Activated naive CD4-positive, alpha-beta T cell treated with Interleukin-2 at 50 U/mL for 16 hours (primary cell): ENCODE data around the gene VSIR.
A peak's percentile ranks its signal among the peaks of the same experiment; 100 is the strongest.

Experiments used
- DNase-seq: peaks from one replicate; pipeline ENCODE4 v3.0.0-alpha.2; 2020

The VSIR gene

DNA sequence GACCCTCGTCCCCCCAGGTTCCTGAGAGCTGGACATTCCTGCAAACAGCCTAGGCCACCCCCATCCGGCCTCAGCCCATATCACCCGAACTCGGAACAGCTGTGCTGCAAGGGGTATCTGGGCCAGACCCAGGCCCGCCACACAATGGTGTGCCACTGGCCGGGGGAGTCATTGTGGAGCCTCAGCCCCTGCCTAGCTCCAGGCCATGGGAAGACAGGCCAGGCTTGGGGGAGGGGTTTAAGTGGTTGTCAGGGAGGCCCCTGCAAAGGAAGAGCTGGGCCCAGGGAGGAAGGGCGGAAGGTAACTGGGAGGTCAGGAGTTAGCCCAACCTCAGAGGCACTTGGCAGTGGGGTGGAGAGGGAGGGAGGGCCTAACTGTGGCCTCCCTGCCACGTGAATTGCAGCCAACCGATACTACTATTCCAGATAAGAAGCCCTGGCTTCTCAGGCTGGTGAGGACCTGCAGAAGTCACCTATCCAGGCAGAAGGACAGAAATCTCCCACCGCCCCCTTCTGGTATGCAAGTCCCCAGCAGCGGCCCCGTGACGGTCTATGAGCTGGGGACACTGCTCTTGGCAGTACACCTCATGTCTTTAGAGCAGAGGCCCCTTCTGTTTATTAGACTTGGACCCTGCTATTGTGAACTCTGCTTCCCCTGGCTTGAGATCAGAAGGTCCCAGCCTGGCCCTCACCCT, 26.8 kb downstream of the VSIR start:
- no peak for DNase-seq

- no peak for DNase-seq
Observed at GRCh38 chr10:71745664-71746250, 27.6 kb downstream of the VSIR start.

GRCh38 chr10:71744897-71745663, 28.2 kb downstream of the VSIR start:
- no peak for DNase-seq

DNA sequence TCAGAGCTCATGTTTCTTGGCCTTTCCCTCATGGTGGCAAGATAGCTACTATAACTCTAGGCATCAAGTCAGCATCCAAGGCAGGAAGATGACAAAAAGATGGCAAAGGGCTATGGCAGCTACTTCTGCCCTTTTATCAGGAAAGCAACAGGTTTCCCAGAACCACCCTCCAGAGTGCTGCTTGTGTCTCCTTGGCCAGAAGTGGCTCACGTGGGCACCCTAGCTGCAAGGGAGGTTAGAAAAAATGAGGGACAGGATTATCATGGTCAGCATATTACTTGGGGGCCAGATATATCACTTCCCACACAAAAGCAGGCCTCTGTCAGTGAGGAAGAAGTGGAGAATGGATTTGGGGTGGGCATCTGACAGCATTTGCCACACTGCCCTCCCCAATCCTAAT, 29.5 kb downstream of the VSIR start:
- DNase-seq: no peak

DNA sequence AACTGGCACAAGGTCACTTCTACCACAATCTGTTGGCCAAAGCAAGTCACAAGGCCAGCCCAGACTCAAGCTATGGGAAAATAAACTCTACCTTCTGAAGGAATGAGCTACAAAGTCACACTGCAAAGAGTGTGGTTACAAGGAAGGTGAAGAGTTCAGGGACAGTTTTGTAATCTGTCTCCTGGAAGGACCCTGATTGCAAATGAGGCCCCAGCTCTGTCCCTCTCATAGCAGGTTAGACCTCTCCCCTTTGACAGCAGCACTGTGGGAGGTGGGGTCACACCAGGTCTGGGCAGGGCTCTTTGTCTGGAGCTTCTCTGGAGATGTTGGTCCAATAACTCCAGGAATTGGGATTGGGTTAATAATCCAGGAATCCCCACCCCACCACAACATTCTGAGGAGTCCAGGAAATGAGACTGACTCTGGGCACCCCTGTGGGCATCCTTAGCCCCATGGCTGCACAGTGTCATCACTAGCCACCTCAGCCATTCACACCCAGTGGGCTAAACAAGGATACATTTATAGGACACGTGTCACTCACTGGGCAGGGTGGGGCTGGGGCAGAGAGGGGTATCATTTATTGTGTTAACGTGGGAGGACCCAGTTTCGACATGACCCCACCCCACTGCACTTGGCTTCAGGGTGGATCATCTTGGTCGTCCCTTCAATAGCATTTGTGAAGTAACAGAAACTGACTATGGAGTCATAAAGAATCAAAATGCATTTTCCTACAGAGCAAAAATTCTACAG, 30.1 kb downstream of the VSIR start:
- DNase-seq: no peak

DNA sequence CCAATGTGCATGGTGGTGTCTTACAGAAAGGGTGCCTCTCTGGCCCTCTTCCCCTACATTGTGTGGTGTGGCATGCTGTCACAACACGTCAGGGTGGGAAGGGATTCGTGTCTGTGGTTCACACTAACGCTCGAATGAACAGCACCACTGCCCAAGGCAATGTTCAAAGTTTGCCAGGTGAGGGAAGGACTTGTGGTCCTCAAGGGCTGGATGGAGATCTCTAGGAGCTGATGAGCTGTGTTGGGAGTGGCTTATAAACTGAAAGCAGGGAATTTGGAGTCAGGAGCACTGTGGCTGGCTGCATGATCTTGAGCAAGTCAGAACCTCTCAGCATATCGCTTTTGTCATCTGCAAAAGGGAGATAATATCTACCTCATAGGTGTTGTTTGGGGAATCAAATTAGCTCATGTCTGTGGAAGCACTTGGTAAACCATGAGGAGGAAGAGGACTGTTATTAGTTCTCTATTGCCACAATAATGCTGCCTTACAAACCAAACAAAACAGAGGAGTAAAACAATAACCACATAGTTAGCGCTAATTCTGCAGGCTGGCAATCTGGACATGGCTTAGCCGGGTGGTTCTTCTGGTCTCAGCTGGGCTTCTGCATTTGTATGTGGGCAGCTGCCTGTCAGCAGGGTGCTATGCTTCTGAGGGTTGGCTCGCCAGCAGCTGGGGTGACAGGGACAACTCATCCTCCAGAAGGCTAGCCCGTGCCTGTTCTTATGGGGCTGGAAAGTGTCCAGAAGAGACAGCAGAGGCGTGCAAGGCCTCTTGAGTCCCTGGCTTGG, 30.8 kb downstream of the VSIR start:
- peak; percentile 17 for DNase-seq

- DNase-seq: no peak
Observed at GRCh38 chr10:71741671-71742070, 31.6 kb downstream of the VSIR start.

DNA sequence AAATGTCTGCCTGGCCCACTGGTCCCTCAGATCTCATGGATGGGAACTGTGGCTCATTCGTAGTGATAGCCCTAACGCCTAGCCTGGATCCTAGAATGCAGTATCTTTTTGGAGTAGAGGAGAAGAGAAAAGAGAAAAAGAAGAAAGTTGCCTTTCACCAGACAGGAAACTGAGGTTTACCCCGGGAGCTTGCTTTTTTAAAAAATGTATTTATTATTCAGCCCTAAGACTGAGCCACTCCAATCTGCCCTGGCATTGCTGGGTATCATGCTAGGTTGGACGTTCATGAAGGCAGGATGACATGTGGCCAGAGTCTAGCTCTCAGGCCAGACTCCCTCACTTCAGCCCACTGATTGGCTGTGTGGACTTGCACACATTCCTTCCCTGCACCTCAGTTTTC, 32.3 kb downstream of the VSIR start:
- no peak for DNase-seq

DNA sequence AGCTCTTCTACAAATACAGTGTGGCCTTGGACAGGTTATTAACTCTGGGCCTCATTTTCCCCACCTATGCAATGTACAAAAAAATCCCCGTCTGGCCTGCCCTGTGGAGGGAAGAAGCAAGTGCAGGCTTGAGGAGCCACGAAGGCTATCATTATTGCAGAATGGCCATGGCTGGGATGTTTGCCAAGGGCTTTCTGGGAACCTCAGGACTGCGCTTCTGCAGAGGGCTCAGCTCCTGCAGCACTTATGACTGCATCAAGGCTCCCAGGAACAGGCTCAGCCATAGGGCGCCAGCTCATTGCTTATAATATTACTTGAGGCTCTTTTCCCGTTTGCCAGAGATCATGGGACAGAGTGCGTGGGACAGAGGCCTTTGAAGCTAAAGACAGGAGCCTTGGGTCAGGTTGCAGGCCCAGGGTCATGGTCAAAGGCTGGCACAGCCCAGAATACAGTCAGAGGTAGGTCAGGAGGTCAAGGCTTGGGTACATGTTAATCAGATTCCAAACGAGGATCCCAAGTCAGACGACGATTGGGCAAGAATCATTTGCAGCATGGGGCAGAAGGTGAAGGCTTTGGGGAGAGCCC, 33.2 kb downstream of the VSIR start:
- DNase-seq: peak; percentile 2

GRCh38 chr10:71739358-71739900, 33.9 kb downstream of the VSIR start:
- DNase-seq: no peak

- DNase-seq: no peak
Observed at GRCh38 chr10:71737834-71738197, 35.5 kb downstream of the VSIR start.

- DNase-seq: peak; percentile 43
Observed at GRCh38 chr10:71737001-71737833, 36.1 kb downstream of the VSIR start.

DNA sequence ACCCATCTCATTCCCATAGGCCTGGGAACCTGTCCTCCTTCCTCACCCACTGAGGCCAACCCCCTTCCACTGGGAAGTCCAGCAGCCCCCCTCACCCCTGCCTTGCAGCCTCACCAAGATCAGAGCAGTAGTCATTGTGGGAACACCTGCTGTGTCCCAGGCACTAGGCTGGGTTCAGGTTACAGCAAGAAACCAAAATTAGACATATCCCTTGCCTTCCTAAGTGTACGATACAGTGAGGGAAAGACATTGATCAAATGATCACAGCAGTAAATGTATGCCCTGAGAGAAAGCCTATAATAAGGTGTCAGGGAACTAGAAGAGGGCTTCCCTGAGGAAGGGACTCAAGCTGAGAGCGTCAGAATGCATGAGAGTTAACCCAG, 36.8 kb downstream of the VSIR start:
- no peak for DNase-seq

- DNase-seq: peak; percentile 52
Observed at GRCh38 chr10:71735709-71736569, 37.4 kb downstream of the VSIR start.

DNA sequence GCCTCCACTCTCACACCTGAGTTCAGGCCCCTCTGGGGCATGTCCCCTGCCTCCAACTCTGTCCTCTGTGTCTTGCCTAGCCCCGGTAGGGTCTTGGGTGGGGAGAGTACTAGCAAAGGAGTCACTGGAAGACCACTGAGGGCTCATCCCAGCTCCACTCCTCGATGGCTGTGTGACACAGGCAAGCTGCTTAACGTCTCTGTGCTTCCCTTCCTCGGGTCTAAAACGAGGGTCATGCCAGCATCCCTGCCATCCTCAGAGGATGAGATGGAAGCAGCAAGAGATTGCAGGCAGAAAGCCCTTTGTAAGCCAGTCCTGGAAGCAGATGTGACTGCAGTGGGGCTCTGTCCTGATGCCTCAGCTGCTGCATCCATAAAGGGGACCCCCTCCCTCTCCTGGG, 38.5 kb downstream of the VSIR start:
- no peak for DNase-seq

DNA sequence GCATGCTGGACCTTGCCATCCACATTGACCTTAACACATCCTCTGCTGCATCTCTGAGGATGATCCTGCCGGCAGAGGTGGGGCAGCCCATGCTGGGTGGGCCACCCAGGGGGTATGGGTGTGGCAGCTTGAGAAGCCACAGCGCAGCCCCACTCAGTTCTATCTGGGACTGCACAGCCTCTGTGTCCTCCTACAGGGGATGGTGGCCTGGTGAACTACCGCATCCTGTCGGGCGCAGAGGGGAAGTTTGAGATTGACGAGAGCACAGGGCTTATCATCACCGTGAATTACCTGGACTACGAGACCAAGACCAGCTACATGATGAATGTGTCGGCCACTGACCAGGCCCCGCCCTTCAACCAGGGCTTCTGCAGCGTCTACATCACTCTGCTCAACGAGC, 41.5 kb downstream of the VSIR start:
- DNase-seq: no peak

GRCh38 chr10:71729161-71729636, 44.1 kb downstream of the VSIR start:
- DNase-seq: no peak

- peak; percentile 67 for DNase-seq
Observed at GRCh38 chr10:71727738-71728737, 45.3 kb downstream of the VSIR start.
